Ishikawa (cell line): ENCODE measurements around the gene CD58.

Experiments used
- EP300 ChIP-seq: IDR thresholded peaks from 2 replicates; pipeline ENCODE4 v1.6.1; 2012; ENCODE audit warnings: borderline replicate concordance
- RAD21 ChIP-seq: IDR thresholded peaks from 2 replicates; pipeline ENCODE4 v1.6.1; 2012; ENCODE audit warnings: low read depth

DNA sequence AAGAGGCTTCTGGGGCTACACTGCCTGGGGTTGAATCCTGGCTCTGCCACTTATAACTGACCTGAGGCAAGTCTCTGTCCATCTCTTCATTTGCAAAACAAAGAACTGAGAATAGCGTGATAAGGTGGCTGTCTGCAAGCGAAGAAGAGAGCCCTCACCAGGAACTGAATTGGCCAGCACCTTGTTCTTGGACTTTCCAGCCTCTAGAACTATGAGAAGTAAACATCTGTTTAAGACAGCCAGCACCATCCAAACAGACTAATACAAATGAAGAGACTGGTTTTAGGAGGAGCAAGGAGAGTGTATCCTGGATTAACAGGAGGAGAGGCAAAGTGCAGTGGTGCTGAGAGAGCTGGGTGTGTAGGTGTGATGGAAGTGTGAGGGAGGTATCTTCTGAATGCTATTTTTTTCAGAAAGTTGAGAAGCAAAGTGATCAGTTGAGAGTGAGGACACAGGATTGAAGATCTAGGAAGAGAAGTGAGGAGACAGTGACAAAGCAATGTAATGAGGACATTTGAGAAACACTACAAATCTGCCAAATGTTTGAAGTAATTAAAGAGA lies 59.3 kb downstream of the CD58 start:
- TF ChIP-seq RAD21 = no peak
- TF ChIP-seq EP300 = no peak
